HG03442 (cell line): ENCODE measurements around the gene GALNT1.

Source experiments
- ATAC-seq: cut with Tn5 transposase; IDR thresholded peaks from one replicate; pipeline ENCODE4 v1.9.1; 2021; ENCODE audit warnings: mild to moderate bottlenecking, moderate library complexity; ENCODE audit not compliant: unreplicated experiment

The GALNT1 gene

DNA sequence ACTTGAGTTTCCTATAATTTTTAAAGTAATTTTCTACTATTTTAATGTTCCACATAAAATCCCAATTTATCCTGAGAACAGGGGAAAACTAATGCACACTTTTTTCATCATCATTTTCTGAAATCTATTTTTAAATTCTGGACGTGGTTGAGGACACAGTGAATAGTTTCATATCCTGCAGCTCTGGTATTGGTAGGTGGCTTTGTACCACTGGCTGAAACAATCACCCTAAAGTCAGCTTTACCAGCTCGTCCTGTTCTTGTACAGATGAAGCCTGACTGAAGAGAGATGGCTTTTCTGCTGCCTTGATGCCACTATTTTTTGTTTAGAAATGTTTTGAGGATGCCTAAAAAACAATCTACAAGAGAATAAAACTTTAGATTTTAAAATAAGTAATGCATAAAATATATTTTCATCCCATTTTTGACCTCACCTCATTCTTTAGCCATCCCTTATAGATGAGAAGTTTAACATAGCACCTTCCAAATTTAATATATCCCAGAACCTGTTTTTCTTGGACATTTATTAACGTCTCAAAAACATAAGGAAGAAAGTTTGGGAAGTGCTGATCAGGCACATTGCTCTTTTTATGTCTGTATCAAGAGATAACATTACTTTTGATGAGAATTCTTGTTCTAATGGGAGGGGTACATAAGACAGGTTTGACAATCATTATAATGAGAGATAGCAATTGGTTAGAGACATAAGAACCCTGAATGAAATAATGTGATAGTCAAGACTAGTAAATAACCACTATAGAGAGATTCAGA, 80.9 kb downstream of the GALNT1 start:
- ATAC-seq = peak; percentile 73

DNA sequence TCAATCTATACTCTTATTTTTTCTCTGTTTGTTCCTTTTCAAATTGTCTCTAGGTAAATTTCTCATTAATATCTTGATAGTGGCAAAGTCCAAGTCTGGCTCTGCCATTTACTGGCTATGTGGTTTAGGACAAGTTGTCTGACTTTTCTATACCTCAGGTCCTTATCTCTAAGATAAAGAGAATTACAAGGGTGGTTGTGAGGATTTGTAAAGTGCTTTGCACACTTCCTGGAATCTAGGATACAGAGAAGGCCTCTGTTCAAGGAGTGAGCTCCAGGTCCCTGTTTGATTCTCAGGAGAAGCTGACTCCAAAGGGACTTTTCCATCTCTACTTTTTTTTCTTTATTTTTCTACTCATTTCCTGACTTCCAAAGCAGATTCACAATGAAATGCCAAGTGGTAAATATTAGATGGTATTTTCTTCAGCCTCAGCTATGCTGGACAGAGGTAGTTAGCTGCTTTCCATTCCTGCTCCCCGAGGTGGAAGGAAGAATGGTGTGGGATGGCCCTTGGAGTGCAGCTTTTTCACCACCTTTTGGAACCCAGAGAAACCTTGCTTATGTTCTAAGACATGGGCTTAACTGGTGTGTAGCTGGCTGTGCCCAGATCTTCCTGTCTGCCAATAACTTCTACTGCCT, 90.5 kb downstream of the GALNT1 start:
- no peak for ATAC-seq

DNA sequence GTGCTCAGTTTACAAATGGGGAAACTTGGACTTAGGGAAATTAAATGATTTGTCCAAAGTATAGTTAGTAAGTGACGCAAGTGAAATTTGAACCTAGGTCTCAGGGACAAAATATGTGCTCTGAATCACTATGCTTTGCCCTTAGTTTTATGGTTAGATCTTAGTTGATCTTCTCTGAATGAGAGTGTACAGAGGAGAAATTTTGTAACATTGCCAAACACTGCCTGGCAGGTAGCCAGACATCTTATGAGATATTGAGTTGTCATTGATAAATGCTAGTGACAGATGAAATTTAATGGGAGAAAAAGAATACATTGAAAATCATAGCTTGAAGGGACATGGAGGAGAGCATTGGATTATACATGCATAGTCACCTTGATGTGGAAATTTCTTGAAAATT, 91.4 kb downstream of the GALNT1 start:
- no peak for ATAC-seq

DNA sequence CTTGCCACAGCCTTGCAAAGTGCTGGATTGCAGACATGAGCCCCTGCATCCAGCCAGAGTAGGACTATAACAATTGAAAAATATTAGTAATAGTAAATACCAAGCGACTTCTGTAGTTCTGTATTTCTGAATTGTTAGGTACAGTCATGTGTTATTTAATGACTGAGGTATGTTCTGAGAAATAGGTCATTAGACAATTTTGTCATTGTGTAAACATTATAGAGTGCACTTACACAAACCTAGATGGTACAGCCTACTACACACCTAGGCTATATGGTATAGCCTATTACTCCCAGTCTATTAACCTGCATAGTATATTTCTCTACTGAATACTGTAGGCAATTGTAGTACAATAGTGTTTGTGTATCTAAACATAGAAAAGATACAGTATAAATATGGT, 92.1 kb downstream of the GALNT1 start:
- no peak for ATAC-seq

DNA sequence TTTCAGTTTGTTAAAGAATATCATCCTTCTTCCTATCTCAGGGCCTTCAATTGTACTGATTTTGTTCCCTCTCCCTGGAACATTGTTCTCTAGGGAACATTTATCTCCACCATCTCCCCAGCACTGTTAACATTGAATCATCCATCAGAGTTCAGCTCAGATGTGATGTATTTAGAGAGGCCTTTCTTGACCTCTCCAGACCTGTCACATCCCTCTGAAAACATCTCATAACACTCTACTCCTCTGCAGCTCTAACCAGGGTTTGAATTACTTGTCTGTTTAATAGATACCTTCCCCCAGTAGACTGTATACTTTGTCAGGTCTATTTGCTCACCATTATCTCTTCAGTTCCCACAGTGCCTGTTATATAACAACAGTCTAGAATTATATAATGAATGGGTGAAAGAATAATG, 98.6 kb downstream of the GALNT1 start:
- ATAC-seq = no peak

DNA sequence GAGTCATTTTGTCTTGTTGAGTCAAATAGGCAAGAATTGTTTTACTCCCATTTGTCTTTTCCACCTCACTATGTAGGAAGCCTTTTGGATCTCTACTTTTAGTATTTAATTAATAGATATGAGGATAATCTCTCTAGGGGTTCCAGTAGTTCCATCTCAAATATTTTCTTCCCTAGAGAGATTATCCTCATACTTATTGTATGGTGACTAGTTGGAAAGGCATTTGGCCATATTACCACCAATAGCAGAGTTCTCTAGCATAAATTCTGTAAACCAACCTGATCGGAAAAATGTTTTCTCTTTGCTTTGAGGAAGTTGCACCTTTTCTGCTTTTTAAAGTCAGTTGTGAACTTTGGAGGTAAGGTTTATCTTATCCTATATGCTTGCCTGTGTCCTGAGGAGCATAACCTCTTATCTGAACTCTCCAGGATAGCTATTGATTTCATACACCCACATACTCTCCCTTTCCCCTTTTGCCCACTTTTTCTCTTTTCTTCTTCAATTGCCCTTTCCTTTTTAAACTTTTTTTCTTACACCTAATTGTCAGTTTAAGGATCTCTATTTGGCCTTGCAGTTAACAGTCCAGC, 100.8 kb downstream of the GALNT1 start:
- no peak for ATAC-seq

DNA sequence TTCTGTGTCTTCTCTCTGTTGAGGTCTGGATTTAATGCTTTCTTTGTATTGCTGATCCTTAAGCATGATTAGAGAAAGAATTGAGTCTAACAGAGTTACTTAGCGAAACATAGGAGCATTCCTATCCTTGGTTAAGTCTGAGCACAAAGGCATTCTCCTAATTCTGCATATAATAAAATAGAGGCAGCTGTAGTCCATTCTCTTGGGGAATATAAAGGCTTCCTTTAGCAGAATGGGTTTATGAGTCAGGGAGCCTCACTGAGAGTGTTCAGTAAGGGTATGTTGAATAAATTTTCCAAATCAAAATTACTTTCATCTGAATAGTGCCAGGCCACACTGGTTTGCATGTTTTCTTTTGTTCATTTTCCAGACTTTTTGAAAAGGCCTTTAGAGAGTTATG, 101.5 kb downstream of the GALNT1 start:
- no peak for ATAC-seq

DNA sequence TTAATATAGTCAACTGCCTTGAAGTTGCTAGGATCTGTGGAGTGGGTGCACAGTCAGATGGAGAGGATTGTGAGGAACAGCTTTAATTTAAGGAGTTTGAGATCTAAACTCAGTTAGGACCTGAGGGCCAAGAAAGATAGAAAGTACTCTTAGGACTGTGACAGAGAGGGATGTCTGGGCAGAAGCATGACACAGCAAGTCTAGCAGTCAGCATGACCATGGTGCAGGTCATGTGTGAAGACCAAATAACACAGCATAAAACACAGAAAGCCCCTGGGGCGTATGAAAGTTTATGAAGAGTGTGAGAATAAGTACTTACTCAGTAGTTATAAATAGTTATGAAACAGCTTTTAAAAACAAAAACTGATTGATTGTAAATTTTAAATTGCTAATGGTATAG, 107.2 kb downstream of the GALNT1 start:
- peak; percentile 96 for ATAC-seq

DNA sequence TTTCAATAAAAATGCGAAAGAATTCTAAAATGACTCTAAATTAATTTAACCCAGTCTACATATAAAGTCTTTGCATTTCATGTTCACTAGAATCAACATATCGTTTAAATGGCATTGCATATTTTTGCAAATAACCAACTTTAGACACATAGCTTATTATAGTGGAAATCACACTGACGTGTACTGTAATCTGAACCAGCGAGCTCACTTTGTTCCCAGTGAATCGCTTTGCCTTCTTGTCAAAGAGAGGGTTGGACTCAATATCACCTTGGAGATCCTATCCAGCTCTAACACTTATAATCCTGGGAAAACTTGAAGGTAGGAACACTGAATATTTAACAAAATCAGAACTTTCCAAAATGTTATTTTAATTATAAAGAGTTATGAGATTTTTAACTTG, 108.2 kb downstream of the GALNT1 start:
- ATAC-seq = no peak

DNA sequence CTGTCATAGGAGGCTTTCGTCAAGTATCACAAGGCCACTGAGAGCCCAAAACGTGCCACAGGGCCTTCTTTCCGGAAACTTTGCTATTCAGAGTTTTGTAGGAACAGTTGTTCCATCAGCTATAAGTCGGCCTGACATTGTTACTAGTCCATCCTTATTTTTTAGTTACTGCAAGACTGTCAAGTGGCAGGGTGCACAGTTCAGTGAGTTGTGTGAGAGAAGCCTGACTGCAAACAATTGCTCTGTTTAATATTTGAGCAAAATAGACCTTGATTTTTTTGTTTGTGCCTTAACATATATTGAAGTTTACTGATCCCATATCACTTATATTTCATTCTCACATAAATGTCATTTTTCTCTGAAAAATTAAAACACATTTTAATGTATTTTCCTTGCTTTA, 110.1 kb downstream of the GALNT1 start:
- no peak for ATAC-seq

DNA sequence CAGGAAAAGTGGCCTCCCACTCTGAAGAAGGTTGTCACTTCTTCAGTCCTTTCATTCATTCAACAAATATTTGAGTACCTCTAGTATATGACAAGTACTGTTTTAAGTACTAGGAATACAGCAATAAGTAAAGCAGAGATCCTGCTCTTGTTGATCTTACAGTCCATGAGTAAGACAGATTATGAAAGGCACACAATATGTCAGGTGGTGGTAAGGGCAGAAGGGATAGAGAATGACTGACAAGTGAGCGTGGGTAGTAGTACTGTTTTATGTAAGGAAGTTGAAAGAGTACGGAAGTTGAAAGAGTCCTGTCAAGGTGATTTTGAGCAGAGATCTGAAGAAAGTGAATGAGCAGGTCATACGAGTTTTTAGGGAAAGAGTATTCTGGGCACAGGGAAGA, 111.3 kb downstream of the GALNT1 start:
- no peak for ATAC-seq

DNA sequence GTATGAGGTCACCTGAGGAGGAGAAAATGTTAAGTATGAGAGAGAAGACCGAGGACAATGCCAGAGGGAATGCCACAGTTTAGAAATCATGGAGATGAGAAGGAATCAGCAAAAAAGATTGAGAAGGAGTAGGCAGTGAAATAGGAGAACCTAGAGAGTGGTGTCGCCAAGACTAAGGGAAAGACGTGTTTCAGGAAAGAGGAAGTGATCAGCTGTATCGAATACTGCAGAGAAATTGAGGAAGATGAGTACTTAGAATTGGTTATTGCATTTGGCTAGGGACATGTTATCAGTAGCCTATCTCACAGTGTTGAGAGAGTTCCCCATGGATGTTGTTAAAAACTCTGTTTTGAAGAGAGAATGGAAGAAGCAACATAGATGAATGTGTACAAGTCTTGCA, 112.3 kb downstream of the GALNT1 start:
- ATAC-seq = no peak

DNA sequence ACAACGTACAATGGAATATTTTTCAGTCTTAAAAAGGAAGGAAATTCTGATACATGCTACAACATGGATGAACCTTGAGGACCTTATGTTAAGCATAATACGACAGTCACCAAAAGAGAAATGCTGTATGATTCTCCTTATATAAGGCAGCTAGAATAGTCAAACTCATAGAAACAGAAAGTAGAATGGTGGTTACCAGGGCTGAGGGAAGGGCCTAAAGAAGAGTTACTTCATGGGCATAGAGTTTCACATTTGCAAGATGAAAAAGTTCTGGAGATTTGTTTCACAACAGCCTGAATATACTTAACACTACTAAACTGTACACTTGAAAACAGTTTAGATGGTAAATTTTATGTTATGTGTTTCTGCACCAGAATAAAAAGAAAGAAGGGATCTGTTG, 113.3 kb downstream of the GALNT1 start:
- no peak for ATAC-seq

DNA sequence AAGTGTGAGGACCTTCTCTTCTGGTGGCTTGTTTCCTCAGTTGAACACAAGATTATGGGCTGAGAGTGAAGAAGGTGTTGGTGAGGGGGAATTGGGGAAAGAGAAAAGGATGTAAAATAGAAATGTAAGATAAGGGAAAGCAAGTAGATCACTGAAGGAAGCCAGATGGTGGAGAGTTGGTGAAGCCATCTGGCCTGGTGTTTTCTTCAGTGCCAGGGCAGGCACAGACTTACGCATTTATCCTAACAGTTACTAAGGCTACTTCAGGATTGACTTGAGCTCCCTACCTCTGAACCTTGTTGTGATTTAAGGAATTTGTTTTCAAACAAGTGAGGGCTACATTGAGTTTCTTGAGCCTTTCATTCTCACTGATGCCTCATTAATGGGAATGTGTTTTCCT, 113.8 kb downstream of the GALNT1 start:
- no peak for ATAC-seq

DNA sequence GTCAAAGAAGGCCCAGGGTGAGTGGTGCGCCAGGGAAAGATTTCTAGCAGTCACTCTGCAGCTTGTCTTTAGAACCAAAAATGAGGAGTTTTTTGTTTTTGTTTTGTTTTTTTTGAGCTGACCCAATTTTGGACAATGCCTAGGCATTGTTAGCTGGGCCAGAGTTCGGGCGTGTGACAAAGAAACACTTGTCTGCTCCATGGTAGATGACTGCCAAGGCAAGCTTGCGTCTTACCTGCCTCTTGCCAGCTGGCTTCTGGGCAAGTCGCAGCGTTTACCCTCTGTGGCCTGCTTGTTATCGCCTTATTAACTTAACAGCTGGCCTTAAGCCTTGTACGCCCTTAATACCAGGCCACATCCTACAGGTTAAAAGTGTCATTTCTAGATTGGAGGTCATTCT, 114.3 kb downstream of the GALNT1 start:
- no peak for ATAC-seq

DNA sequence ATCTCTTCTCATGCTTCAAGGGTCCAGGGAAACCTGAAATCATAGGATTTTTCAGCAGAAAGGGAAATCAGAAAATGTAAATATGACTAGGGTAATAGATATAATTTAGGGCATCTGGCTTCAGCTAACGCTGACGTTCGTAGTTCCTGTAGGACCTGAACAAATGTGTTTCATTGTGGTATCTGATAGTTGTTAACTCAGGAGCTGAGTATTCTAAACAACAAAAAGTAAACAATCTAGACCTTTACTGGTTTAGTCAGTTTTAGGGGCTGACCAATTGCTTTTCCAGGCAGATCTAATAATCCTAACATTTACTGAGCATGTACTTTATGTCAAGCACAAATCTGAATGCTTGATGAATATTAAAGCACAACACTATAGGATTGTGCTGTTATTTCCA, 114.8 kb downstream of the GALNT1 start:
- no peak for ATAC-seq

DNA sequence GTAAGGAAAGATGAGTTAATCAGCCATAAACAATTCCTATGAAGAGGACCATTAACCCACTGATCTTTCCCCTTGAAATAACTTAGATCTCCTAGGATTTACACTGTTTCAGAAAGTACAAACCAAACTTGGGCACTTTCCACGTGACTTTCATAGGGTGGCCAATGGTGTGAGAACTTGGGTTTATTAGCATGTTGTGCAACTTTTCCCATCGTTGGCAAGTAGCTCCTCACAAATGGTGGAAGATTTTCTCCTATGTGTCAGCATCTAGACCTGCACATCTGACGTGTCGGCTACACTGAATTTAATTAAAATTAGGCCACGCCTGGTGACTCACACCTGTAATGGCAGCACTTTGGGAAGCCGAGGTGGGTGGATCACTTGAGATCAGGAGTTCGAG, 116.3 kb downstream of the GALNT1 start:
- no peak for ATAC-seq

DNA sequence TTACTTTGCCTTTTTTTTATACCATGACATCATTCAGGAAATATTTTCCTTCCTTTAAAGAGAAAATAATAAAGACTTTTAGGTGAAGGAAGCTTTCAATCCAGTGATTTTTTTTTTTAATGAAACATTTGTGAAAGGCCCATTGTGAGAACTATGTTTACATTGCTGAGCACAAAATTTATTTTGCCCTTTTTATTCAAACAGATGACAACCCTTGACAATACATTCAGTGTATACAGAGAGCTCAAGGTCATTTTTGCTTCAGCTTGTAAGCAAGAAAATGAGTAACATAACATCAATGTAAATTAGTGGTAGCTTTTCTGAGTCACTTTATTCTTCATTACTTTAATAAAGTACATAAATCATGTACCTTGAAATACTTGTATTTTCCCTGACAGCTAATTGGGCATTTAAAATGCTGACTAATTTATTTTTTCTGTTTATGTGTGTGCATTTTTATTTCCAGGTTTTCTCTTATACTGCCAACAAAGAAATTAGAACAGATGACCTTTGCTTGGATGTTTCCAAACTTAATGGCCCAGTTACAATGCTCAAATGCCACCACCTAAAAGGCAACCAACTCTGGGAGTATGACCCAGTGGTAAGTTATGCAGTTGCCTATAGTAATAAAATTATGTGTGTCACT, 121.6 kb downstream of the GALNT1 start:
- no peak for ATAC-seq

DNA sequence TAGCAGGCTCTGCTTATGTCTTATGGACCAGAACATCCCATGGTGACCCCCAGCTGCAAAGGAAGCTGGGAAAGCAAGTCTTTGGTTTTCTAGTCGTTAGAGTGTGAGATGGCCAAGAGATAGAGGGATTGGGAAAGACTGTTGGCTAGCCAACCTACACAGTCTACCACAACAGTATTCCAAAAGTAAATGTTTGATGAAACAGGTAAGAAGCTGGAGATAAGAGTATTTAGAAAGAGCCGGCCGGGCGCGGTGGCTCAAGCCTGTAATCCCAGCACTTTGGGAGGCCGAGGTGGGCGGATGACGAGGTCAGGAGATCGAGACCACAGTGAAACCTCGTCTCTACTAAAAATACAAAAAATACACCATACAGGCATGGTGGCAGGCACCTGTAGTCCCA, 124.4 kb downstream of the GALNT1 start:
- ATAC-seq = no peak

DNA sequence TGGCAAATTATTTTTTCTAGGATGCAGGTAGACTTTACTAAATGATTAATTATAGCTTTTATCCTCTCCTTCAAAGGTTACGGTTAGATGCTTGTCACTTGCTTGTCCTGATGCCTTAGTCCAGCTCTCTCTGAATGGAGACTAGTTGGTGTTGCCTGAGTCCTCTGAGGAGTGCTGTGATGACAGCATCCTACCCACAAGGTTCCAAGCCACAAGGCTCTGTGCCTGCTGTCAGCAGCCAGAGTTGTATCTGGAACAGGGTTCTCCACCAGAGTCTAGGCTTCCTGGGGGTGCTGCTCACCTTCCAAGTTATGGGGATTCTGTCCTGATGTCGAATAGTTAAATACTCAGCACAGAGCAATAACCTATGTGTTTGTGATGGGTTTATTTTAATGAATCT, 125.7 kb downstream of the GALNT1 start:
- ATAC-seq = no peak

DNA sequence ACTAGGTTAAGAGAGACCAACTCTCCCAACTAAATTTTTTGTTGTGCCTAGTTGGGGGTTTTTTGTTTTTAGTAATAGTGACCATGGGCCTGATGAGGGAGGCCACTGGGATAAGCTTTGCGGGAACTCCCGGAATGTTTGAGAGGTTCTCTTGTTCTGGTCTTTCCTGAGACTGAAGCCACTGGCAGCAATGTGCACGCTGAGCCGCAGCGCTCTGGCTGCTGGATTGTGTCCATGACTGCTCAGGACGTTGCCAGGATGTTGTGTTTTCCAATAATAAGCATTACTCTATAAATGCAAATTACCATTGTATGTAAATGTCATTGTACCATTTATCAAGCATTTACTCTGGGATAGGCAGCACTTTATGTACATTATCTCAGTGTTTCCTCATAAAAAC, 126.1 kb downstream of the GALNT1 start:
- no peak for ATAC-seq

DNA sequence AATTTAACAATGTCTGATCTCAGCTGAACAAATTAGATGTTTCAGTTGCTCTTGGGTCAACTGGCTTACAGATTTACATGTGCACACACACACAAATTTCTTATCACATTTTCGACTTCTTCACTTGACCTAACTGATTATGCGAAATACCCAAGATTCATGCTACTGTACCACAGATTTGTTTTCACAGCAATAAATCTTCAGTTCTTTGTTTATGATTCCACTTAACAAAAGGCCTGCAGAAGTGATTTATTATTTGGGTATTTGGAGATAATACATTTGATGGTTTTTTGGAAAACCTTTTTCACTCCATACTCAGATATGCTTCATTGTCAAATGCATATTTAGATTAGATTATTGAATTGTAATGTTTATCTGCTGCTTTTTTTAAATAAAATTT, 129.0 kb downstream of the GALNT1 start:
- ATAC-seq = no peak
